ENCODE data around the gene KLHL36. TPM values are rescaled to one million over a fixed set of nuclear protein-coding genes. Genes with fewer than 3 reads are reported as not detected.
"Not testable (repeated sequence)": the region's sequence is repeated elsewhere in the genome, so short reads cannot be mapped to it uniquely, and the experiment has no call there.

Gene KLHL36
- total RNA-seq, 1 donor from 2014 or later: 53.0 TPM

- Histone ChIP-seq H3K4me3 (peak overlapping the region; percentile 92), H3K36me3 (no peaks in the 10 kb centered on the region), H3K27ac (no peak overlapping the region), H3K27me3 (ENCODE audit: low read depth) (no peaks in the 10 kb centered on the region), H3K9me3 (no peaks in the 10 kb centered on the region), H3K4me1 (peaks cover 53% of the 10 kb centered on the region)
- DNase-seq (no peak), ATAC-seq (no peak)
- no peak for TF ChIP-seq CTCF (IDR thresholded peaks at IDR 0.05)
- intact Hi-C loops (cut with DNase I): no loop called here
These were observed 31.8 kb upstream of the KLHL36 start for GRCh38 chr16:84616515-84616914.

- H3K9me3 ChIP-seq: no peaks in the 10 kb centered on the region
- no peaks in the 10 kb centered on the region for H3K27me3 ChIP-seq (ENCODE audit: low read depth)
- peak overlapping the region; percentile 81 for H3K27ac ChIP-seq
- peak; percentile 64 for DNase-seq
- peak; percentile 32 to 35 for ATAC-seq
- peaks cover 46% of the 10 kb centered on the region for H3K4me1 ChIP-seq
- intact Hi-C loops (cut with DNase I): no loop called here
- no peak for TF ChIP-seq CTCF (IDR thresholded peaks at IDR 0.05)
- no peaks in the 10 kb centered on the region for H3K36me3 ChIP-seq
- H3K4me3 ChIP-seq: peak overlapping the region; percentile 92
These were observed 31.1 kb upstream of the KLHL36 start for GRCh38 chr16:84617041-84617790.

GRCh38 chr16:84617791-84618580, 30.3 kb upstream of the KLHL36 start, which contains the start of gene COTL1:
COTL1 (minus strand) TSS chr16:84618078; CDS start chr16:84617914, 164 bp downstream.
- peak; percentile 98 for DNase-seq
- intact Hi-C loops (cut with DNase I): no loop called here
- no peak for TF ChIP-seq CTCF (IDR thresholded peaks at IDR 0.05)
- peak within 1 kb of the TSS; percentile 81 for H3K27ac ChIP-seq
- H3K27me3 ChIP-seq (ENCODE audit: low read depth): no peaks in the 10 kb centered on the region
- no peaks in the 10 kb centered on the region for H3K36me3 ChIP-seq
- peak within 1 kb of the TSS; percentile 92 for H3K4me3 ChIP-seq
- no peaks in the 10 kb centered on the region for H3K9me3 ChIP-seq
- peaks cover 42% of the 10 kb centered on the region for H3K4me1 ChIP-seq
- peak; percentile 90 to 94 for ATAC-seq

GRCh38 chr16:84618581-84619460, 29.5 kb upstream of the KLHL36 start:
- peaks cover 38% of the 10 kb centered on the region for H3K4me1 ChIP-seq
- no peaks in the 10 kb centered on the region for H3K36me3 ChIP-seq
- no peaks in the 10 kb centered on the region for H3K9me3 ChIP-seq
- intact Hi-C loops (cut with DNase I): no loop called here
- H3K27me3 ChIP-seq (ENCODE audit: low read depth): no peaks in the 10 kb centered on the region
- TF ChIP-seq CTCF (IDR thresholded peaks at IDR 0.05): no peak
- no peak for DNase-seq
- no peak overlapping the region for H3K27ac ChIP-seq
- ATAC-seq: peak in 1 of 2 donors; percentile 1
- no peak overlapping the region for H3K4me3 ChIP-seq

- peaks cover 22% of the 10 kb centered on the region for H3K4me1 ChIP-seq
- H3K9me3 ChIP-seq; DNase-seq; ATAC-seq; H3K36me3 ChIP-seq; H3K27ac ChIP-seq; H3K27me3 ChIP-seq (ENCODE audit: low read depth); H3K4me3 ChIP-seq: not testable (repeated sequence)
- intact Hi-C loops (cut with DNase I): loop anchor here (5.0 kb wide), 1 partner anchor 109 kb away; no protein-coding TSS in a partner anchor
These were observed 27.4 kb upstream of the KLHL36 start for GRCh38 chr16:84620913-84621312.

Measured in lower lobe of right lung (tissue), 2 donors.